ENCODE data around the gene KLHL22.

The KLHL22 gene

DNA sequence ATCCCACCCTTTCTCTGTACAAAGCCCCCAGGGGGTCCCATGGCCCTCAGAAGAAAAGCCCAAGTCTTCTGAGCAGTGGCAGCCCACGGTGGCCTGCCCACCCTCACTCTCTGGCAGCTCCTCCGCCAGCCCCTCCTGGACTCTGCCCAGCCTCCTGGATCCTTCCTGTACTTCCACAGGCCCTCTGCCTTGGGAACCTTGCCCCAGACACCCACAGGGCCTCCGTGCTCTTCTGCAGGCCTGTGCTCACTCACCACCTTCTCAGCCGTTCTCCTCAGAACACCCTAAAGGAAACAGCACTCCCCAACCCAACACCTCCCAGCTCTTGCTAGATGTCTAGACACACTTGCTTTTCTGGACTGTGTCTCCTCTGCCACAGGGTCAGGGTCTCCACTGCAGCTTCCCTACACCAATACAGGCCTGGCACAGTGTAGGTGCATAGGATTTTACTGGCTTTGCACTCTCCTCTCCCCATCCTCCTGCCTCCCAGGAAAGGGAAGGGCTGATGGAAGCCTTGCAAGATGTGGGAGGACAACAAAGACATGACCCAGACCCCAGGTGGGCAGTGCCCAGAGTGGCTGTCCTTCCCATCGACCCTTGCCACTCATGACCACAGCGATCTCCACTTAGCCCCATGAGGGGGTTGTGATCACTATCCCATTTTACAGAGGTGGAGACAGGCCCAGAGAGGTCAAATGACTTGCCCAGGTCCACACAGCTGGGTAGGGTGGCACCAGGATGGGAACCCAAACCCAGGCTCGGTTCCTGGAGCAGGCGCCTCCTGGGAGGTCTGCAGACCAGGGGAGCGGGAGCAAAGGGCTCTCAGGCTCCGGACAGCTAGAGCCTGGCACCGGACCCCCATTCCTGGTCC lies 59.9 kb downstream of the KLHL22 start:
- no peak overlapping the region for H3K4me2 ChIP-seq (ENCODE audit: low read depth, low read length, poor library complexity, severe bottlenecking)
- H3K36me3 ChIP-seq (ENCODE audit: insufficient read depth, low read length), result no peaks in the 10 kb centered on the region
- H2AFZ ChIP-seq (ENCODE audit: low read length), result no peak overlapping the region
- H3K27me3 ChIP-seq (ENCODE audit: insufficient read depth, low read length, poor library complexity, severe bottlenecking), result no peaks in the 10 kb centered on the region
- no peaks in the 10 kb centered on the region for H3K4me1 ChIP-seq (ENCODE audit: insufficient read depth, low read length, poor library complexity, severe bottlenecking)
- TF ChIP-seq, protein P1, sequence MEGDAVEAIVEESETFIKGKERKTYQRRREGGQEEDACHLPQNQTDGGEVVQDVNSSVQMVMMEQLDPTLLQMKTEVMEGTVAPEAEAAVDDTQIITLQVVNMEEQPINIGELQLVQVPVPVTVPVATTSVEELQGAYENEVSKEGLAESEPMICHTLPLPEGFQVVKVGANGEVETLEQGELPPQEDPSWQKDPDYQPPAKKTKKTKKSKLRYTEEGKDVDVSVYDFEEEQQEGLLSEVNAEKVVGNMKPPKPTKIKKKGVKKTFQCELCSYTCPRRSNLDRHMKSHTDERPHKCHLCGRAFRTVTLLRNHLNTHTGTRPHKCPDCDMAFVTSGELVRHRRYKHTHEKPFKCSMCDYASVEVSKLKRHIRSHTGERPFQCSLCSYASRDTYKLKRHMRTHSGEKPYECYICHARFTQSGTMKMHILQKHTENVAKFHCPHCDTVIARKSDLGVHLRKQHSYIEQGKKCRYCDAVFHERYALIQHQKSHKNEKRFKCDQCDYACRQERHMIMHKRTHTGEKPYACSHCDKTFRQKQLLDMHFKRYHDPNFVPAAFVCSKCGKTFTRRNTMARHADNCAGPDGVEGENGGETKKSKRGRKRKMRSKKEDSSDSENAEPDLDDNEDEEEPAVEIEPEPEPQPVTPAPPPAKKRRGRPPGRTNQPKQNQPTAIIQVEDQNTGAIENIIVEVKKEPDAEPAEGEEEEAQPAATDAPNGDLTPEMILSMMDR (conservative IDR thresholded peaks at IDR 0.05; ENCODE audit: low read length), result no peak
- TF ChIP-seq EZH2phosphoT487 (IDR thresholded peaks at IDR 0.05; ENCODE audit: borderline replicate concordance), result no peak
- no peaks in the 10 kb centered on the region for H3F3A ChIP-seq (ENCODE audit: low read depth)
- no peaks in the 10 kb centered on the region for H3K79me2 ChIP-seq (ENCODE audit: insufficient read depth, low read length)
- no peak overlapping the region for H3K9ac ChIP-seq (ENCODE audit: low read depth, low read length, poor library complexity, severe bottlenecking)
- no peaks in the 10 kb centered on the region for H3K9me3 ChIP-seq (ENCODE audit: insufficient read depth, low read depth, low read length)
- no peaks in the 10 kb centered on the region for H3K9me2 ChIP-seq (replicated peaks; ENCODE audit: low read depth, low read length)
- H3K4me3 ChIP-seq (ENCODE audit: low read length, poor library complexity, severe bottlenecking), result no peak overlapping the region
- H4K20me1 ChIP-seq (ENCODE audit: insufficient read depth, low read length, poor library complexity, severe bottlenecking), result no peaks in the 10 kb centered on the region

DNA sequence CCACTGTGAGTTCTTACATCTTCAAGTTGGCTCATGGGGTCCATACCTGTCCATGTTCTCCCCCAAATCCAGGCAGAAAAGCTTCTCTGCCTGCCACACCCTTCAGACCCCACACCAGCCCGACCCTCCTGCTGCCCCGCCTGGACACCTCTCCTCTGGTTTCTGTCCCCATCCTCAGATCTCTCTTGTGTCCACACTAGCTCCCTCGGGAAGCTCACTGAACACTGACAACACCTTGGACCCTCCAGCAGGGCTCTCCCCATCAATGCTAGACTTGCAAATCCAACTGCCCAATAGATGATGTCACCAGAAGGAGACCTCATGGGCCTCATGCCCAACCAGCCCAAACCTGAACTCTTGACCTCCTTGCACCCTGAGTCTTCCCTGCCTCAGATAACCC lies 60.8 kb downstream of the KLHL22 start:
- Histone ChIP-seq H3K79me2 (ENCODE audit: insufficient read depth, low read length) (no peaks in the 10 kb centered on the region), H3K9me3 (ENCODE audit: insufficient read depth, low read depth, low read length) (no peaks in the 10 kb centered on the region), H2AFZ (ENCODE audit: low read length) (no peak overlapping the region), H3F3A (ENCODE audit: low read depth) (no peaks in the 10 kb centered on the region), H3K4me2 (ENCODE audit: low read depth, low read length, poor library complexity, severe bottlenecking) (no peak overlapping the region), H3K4me1 (ENCODE audit: insufficient read depth, low read length, poor library complexity, severe bottlenecking) (no peaks in the 10 kb centered on the region), H3K9ac (ENCODE audit: low read depth, low read length, poor library complexity, severe bottlenecking) (no peak overlapping the region), H3K27me3 (ENCODE audit: insufficient read depth, low read length, poor library complexity, severe bottlenecking) (no peaks in the 10 kb centered on the region), H3K4me3 (ENCODE audit: low read length, poor library complexity, severe bottlenecking) (no peak overlapping the region), H4K20me1 (ENCODE audit: insufficient read depth, low read length, poor library complexity, severe bottlenecking) (no peaks in the 10 kb centered on the region), H3K36me3 (ENCODE audit: insufficient read depth, low read length) (no peaks in the 10 kb centered on the region), H3K9me2 (replicated peaks; ENCODE audit: low read depth, low read length) (no peaks in the 10 kb centered on the region)
- no peak for TF ChIP-seq EZH2phosphoT487 (IDR thresholded peaks at IDR 0.05; ENCODE audit: borderline replicate concordance)
- TF ChIP-seq, protein P1 (conservative IDR thresholded peaks at IDR 0.05; ENCODE audit: low read length), result no peak

DNA sequence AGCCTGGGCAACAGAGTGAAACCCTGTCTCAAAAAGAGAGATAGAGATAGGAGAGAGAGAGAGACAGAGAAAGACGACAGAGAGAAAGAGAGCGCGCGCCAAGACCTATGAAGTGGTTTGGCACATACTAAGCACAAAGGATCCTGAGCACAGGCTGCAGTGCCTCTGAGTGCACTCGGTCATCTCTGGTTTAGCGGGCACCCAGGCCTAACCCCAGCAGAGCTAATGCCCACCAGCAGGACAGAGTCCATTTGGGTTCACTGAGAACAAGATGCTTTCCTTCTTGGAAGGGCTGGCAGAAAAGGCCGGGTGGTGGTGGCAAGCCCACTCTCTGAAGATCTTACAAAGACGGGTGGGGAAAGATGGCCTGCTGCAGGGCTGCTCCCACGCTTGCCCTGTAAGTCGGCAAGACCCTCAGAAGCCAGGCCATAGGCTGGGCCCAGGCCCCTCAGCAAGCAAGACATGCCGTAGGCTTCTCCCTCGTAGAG lies 61.3 kb downstream of the KLHL22 start:
- Histone ChIP-seq H4K20me1 (ENCODE audit: insufficient read depth, low read length, poor library complexity, severe bottlenecking) (no peaks in the 10 kb centered on the region), H2AFZ (ENCODE audit: low read length) (no peak overlapping the region), H3K79me2 (ENCODE audit: insufficient read depth, low read length) (no peaks in the 10 kb centered on the region), H3K9ac (ENCODE audit: low read depth, low read length, poor library complexity, severe bottlenecking) (no peak overlapping the region), H3F3A (ENCODE audit: low read depth) (no peaks in the 10 kb centered on the region), H3K27me3 (ENCODE audit: insufficient read depth, low read length, poor library complexity, severe bottlenecking) (no peaks in the 10 kb centered on the region), H3K4me2 (ENCODE audit: low read depth, low read length, poor library complexity, severe bottlenecking) (no peak overlapping the region), H3K36me3 (ENCODE audit: insufficient read depth, low read length) (no peaks in the 10 kb centered on the region), H3K9me3 (ENCODE audit: insufficient read depth, low read depth, low read length) (no peaks in the 10 kb centered on the region), H3K9me2 (replicated peaks; ENCODE audit: low read depth, low read length) (no peaks in the 10 kb centered on the region), H3K4me1 (ENCODE audit: insufficient read depth, low read length, poor library complexity, severe bottlenecking) (no peaks in the 10 kb centered on the region), H3K4me3 (ENCODE audit: low read length, poor library complexity, severe bottlenecking) (no peak overlapping the region)
- TF ChIP-seq, protein P1 (conservative IDR thresholded peaks at IDR 0.05; ENCODE audit: low read length), result no peak
- no peak for TF ChIP-seq EZH2phosphoT487 (IDR thresholded peaks at IDR 0.05; ENCODE audit: borderline replicate concordance)

Measured in Loucy (cell line).